Measurements from ENCODE around the gene CCDC157. TPM values are rescaled to one million over a fixed set of nuclear protein-coding genes. Genes with fewer than 3 reads are reported as not detected.
A peak's percentile ranks its signal among the peaks of the same experiment; 100 is the strongest.

CCDC157 gene
- total and polyA plus RNA-seq, 12 donors = 0.48 to 9.9 (median 2.8) TPM

DNA sequence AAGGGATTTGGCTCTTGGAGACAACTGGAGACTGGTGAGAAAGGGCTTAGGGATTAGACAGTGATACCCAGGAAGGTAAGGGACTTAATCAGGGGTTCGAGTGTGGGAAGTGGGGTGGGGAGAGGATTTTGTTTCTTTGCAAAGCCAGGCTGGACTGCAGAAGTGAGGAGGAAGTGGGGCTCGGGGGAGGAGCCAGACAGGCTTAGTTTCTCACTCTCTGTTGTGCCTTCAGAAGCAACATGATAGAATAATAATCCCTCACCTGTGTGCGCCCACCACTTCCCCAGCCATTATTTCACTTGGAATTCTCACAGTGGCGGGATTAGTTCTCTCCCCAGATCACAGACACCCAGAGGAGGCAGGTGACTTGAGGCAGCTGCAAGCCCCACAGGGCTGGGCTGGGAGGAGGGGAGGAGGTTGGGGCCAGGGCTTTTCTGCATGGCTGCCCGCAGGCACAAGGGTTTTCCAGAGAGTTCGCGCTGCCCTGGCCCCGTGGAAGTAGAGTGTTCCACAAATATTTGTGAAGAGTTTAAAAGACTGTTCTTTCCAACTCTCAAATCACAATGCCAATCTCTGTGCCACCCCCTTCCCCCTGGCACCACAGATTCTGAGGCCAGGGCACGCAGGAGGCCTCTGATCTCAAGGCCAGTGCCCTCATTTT lies 36.0 kb downstream of the CCDC157 start:
- no peak overlapping the region for H3K4me3 ChIP-seq
- intact Hi-C loops (cut with DNase I) = loop anchor here in 1 of 2 donors (5.0 kb wide), 1 partner anchor 90 kb away; no protein-coding TSS in a partner anchor
- no peaks in the 10 kb centered on the region for H3K36me3 ChIP-seq (replicated peaks in 1 of 2)
- 65 to 71% (median 68%) methylated on average over 8 to 9 of the region's 9 CpGs for WGBS, 4 donors
- H3K27me3 ChIP-seq = no peaks in the 10 kb centered on the region
- H3K4me1 ChIP-seq (replicated peaks in 1 of 2) = peaks cover 14 to 15% of the 10 kb centered on the region in 2 donors
- H3K27ac ChIP-seq = no peak overlapping the region
- TF ChIP-seq POLR2A (IDR thresholded peaks at IDR 0.05) = no peak
- TF ChIP-seq, protein P1, sequence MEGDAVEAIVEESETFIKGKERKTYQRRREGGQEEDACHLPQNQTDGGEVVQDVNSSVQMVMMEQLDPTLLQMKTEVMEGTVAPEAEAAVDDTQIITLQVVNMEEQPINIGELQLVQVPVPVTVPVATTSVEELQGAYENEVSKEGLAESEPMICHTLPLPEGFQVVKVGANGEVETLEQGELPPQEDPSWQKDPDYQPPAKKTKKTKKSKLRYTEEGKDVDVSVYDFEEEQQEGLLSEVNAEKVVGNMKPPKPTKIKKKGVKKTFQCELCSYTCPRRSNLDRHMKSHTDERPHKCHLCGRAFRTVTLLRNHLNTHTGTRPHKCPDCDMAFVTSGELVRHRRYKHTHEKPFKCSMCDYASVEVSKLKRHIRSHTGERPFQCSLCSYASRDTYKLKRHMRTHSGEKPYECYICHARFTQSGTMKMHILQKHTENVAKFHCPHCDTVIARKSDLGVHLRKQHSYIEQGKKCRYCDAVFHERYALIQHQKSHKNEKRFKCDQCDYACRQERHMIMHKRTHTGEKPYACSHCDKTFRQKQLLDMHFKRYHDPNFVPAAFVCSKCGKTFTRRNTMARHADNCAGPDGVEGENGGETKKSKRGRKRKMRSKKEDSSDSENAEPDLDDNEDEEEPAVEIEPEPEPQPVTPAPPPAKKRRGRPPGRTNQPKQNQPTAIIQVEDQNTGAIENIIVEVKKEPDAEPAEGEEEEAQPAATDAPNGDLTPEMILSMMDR (IDR thresholded peaks at IDR 0.05) = no peak
- H3K9me3 ChIP-seq (replicated peaks in 1 of 3) = no peaks in the 10 kb centered on the region
- DNase-seq = no peak

DNA sequence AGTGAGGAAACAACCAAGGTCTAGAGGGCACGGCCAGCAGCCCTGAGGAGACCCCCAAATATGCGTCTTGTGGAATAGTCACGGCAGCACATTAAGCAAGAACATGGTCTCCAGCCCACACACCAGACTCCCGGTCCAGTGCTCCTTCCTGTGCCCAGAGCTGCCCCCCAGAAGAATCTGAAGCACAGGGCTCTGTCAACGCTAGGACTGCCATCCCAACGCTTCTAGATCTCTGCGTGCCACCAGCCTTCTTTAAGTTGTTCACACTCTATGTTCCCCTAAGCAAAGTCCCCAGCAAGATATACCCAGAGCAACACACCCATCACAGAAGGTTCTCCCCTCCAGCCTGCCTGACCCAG lies 36.5 kb downstream of the CCDC157 start:
- Histone ChIP-seq H3K36me3 (replicated peaks in 1 of 2) (no peaks in the 10 kb centered on the region), H3K27me3 (no peaks in the 10 kb centered on the region), H3K27ac (no peak overlapping the region), H3K4me3 (no peak overlapping the region), H3K4me1 (replicated peaks in 1 of 2) (peaks cover 14 to 18% of the 10 kb centered on the region in 2 donors), H3K9me3 (replicated peaks in 1 of 3) (no peaks in the 10 kb centered on the region)
- TF ChIP-seq POLR2A (IDR thresholded peaks at IDR 0.05) = no peak
- TF ChIP-seq, protein P1 (IDR thresholded peaks at IDR 0.05) = no peak
- intact Hi-C loops (cut with DNase I) = loop anchor here in 1 of 2 donors (5.0 kb wide), 1 partner anchor 89 kb away; no protein-coding TSS in a partner anchor
- DNase-seq = no peak
- WGBS, 4 donors = 67 to 78% (median 76%) methylated on average over 7 of the region's 7 CpGs

DNA sequence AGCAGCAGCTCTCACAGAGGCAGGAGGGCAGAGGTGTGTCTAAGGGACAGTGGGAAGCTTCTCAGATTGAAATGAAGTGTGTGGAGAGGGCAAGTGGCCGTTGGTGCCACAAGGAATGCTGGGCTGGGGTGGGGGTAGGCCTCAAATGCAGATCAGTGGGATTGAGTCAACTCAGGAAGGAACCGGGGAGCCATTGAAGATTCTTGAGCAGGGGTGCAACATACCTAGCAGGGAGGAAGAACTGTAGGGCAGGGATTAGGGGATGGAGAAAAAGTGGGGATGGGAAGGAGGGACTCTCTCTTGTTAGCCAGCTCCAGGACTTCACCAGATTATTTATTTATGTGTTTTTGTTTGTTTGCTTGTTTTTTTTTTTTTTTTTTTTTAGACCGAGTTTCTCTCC lies 37.1 kb downstream of the CCDC157 start:
- H3K9me3 ChIP-seq (replicated peaks in 1 of 3) = no peaks in the 10 kb centered on the region
- intact Hi-C loops (cut with DNase I) = loop anchor here in 1 of 2 donors (5.0 kb wide), 1 partner anchor 88 kb away; no protein-coding TSS in a partner anchor
- no peak for DNase-seq
- no peaks in the 10 kb centered on the region for H3K27me3 ChIP-seq
- H3K36me3 ChIP-seq (replicated peaks in 1 of 2) = no peaks in the 10 kb centered on the region
- no peak overlapping the region for H3K4me3 ChIP-seq
- WGBS, 4 donors = 76 to 86% (median 83%) methylated on average over 3 of the region's 3 CpGs
- TF ChIP-seq, protein P1 (IDR thresholded peaks at IDR 0.05) = no peak
- no peak for TF ChIP-seq POLR2A (IDR thresholded peaks at IDR 0.05)
- H3K27ac ChIP-seq = no peak overlapping the region
- H3K4me1 ChIP-seq (replicated peaks in 1 of 2) = peaks cover 14 to 18% of the 10 kb centered on the region in 2 donors

DNA sequence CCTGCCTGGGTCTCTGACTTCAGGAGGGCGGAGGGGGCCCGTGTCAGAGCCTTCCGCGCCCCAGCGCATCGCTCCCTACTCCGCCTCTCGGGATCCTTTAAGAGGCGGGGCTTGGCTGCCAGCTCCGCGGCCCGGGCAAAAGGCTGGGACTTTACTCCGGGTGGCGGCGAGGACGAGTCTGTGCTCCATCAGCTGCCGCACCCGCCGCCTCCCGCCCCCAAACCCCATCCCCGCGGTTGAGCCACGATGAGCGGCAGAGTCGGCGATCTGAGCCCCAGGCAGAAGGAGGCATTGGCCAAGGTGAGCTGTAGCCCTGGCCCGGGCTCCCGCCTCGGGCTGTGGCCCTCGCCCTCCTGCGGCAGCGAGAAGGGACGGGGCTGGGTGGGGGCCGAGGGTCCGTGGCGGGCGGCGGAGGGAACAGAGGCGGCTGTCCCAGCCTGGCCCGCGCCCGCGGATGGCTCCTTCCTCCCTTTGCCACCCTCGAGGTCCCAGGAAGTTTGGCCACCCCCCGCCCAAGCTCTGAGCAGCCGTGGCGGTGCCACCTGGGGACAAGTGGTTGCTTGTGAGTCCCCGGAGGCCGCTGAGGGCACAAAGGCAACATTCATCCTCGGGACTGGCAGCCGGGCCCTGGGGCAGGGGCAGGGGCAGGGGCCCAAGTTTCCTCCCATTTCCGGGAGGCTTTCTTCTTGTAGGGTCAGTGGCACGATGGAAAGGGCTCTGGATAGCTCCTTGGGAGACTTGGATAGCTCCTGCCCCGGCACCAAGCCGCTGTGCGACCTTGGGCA lies 40.3 kb downstream of the CCDC157 start, which contains the start of gene SEC14L2:
Gene SEC14L2 (plus strand): TSS at position 148 of the 785 bp plus-strand sequence. CDS start 99 bp downstream, at position 247.
- peaks cover 14 to 18% of the 10 kb centered on the region in 2 donors for H3K4me1 ChIP-seq (replicated peaks in 1 of 2)
- TF ChIP-seq, protein P1 (IDR thresholded peaks at IDR 0.05) = no peak
- TF ChIP-seq POLR2A (IDR thresholded peaks at IDR 0.05) = peak in 1 of 2 donors; percentile 20
- peak within 1 kb of the TSS in 2 of 4 donors; percentile 25 to 71 for H3K4me3 ChIP-seq
- H3K9me3 ChIP-seq (replicated peaks in 1 of 3) = no peaks in the 10 kb centered on the region
- intact Hi-C loops (cut with DNase I) = no loop called here
- peak in 6 of 7 donors; percentile 58 to 72 (median 64) for DNase-seq
- H3K27ac ChIP-seq = no peak within 1 kb of the TSS
- H3K27me3 ChIP-seq = no peaks in the 10 kb centered on the region
- 0 to 5% (median 1%) methylated on average over 6 to 56 of the region's 56 CpGs for WGBS, 4 donors
- no peaks in the 10 kb centered on the region for H3K36me3 ChIP-seq (replicated peaks in 1 of 2)
